Stimulated activated CD8-positive, alpha-beta memory T cell treated with anti-CD3 and anti-CD28 coated beads, Interleukin-2, amount 100 ng/mL, for 1 hour (primary cell): Measurements from ENCODE around the gene USP47.

Experiments used
- DNase-seq, 2 donors: peaks; one replicate each; pipeline ENCODE4 v3.0.0-alpha.2; 2020; ENCODE audit warnings: low read depth in 2 of 2

Gene USP47

DNA sequence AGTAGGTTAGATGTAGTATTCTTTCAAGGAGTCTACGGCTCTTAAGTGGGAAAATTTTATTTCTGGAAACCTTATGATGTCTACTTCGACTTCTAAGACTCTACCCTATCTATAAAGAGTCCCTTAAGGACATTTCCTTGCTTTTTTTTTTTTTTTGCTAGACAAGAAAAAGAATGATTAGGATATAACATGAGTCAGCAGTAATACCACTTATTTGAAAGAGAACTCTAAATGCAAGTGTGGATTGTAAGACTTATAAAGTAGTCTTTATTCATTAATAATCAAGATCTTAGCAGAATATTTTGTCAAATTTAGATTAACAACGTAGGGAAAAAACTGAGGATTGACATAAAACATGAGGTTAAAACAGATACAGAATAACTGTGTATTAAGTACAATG lies 95.7 kb downstream of the USP47 start:
- no peak for DNase-seq

DNA sequence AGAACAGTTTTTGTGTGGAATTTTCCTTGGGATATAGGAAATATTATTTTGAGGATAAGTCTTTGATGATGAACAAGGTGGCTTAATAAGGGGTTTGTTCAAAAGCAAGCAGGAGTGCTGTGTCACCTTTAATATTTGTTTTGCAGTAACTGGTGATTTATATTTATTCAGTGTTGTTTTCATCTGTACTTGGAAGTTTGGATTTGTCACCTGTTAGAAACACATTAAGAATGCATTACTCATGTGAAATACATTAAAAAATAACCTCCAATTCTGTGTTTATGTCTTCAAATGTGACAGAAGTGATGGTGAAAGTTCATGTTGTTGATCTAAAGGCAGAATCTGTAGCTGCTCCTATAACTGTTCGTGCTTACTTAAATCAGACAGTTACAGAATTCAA lies 96.2 kb downstream of the USP47 start:
- no peak for DNase-seq

DNA sequence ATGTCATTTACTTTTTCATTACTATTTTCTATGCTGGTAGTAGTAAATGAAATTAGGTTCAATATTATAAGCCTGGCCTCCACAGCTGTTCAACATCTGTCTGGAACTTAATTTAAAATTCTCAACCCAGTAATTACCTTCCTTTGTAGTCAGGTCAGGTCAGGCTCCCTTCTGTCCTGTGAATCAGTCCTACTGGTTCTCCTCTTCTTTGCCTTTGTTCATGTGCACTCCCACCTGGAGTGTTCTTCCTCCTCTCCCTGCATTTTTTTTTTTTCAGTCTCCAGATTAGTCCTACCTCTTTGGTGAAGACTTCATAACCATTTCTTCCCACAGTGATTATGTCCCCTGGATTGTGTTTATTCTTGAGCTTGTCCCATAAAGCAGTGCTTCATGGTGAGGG lies 98.8 kb downstream of the USP47 start:
- no peak for DNase-seq

DNA sequence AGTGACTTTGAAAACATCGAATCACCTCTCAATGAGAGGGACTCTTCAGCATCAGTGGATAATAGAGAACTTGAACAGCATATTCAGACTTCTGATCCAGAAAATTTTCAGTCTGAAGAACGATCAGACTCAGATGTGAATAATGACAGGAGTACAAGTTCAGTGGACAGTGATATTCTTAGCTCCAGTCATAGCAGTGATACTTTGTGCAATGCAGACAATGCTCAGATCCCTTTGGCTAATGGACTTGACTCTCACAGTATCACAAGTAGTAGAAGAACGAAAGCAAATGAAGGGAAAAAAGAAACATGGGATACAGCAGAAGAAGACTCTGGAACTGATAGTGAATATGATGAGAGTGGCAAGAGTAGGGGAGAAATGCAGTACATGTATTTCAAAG lies 100.9 kb downstream of the USP47 start:
- DNase-seq, result no peak

DNA sequence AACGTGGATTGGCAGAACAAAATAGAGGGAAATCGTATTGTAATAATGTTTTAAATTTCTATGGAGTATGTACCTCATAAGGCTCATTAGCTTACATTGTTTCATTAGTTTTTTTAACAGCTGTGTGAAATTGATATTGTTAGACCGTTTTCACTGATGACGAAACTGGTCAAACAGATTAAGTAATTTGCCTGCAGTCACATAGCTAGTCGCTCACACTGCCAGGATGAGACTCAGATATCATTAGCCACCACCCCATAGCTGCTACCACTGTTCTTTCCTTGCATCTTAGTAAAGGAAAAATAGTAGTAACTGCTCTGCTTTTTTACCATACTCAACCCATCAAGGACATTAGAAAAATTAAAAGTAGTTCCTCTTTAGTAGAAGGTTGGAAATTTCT lies 102.7 kb downstream of the USP47 start:
- no peak for DNase-seq

DNA sequence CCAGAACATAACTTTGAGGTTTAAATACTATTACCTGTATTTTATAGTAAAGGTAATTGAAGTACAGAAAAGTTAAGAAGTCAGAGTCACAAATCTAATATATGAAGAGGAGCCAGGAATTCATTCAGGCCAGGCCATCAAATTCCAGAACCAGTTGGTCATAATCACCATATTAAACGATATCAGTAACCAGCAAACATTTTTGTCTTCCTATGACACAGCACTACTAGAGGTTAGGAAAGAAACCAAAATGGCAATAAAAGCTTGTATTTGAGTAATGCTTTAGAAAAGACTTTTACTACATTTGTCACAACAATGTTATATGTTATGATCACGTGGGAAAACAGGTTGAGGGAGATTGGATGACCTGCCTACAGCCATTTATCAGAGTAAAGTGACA lies 104.4 kb downstream of the USP47 start:
- DNase-seq, result no peak

DNA sequence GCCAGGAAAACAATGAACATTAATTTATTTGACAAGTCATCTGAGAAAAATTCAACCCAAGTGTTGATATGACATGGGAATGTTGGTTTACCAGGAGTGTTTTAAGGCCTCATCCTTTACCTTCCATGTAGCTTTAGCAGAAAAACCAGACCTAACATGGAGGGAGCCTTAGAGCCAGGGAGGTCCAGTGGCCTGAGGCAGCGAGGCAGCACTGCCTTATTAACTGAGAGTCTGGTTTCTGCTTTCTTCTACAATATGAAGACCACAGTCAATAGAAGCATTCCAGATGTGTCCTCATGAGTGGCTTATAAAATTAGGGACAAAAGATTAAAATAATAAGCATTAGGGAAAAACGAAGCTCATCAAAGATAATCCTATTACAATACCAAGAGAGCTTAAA lies 105.1 kb downstream of the USP47 start:
- DNase-seq, result no peak

DNA sequence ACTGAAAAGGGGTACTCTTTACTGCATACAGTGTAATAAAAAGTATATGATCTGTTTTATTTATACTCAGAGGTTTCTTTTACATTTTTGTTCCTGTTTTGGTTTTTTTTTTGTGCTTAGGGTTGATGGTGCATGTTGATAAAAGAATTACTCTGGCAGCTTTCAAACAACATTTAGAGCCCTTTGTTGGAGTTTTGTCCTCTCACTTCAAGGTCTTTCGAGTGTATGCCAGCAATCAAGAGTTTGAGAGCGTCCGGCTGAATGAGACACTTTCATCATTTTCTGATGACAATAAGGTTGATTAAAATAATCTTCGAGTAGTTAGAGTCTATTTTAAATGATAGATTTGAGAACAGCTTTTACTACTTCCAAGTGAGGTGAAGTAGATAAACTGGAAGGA lies 106.1 kb downstream of the USP47 start:
- DNase-seq, result no peak

DNA sequence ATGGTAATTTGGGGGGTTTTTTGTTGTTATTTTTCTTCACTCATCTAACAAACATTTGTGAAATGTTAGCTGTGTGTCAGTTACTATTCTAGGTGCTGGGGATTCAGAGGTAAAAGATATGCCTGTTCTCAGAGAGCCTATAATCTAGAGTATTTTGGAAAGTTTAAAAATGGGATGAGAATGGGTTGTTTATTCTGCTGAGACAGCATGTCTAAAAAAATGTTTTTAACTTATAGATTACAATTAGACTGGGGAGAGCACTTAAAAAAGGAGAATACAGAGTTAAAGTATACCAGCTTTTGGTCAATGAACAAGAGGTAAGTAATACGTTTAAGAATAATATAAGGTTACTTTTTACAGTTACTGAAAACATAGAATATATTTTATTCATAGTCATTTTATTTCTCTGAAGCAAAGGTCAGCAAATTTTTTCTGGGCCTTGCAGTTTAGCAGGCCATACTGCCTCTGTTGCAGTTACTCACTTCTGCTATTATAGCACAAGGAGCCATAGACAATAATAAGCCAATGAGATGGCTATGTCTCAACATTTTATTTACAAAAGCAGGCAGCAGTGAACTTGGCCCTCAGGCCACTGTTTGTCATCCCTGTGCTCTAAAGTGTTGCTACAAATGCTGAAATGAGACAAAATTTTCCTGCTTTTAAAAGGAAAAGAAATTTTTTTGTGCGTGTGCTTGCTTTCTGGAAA lies 106.6 kb downstream of the USP47 start:
- no peak for DNase-seq

DNA sequence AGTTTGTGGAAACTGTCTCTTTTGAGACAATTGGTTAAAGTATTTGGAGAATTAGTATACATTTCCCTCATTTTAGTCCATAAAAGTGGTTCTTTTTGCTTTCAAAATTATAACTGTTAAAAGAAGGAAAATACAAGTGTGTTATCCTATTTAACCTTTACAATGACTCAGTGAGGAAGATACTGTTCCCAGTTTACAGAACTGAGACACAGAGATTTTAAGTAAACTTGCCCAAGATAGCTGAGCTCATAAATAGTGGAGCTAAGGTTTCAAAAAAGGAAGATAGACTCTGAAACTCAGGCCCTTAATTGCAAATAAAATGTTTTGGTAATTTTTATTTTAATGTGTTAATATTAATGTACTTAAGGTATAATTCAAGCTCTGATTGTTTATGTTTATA lies 107.7 kb downstream of the USP47 start:
- DNase-seq, result no peak

DNA sequence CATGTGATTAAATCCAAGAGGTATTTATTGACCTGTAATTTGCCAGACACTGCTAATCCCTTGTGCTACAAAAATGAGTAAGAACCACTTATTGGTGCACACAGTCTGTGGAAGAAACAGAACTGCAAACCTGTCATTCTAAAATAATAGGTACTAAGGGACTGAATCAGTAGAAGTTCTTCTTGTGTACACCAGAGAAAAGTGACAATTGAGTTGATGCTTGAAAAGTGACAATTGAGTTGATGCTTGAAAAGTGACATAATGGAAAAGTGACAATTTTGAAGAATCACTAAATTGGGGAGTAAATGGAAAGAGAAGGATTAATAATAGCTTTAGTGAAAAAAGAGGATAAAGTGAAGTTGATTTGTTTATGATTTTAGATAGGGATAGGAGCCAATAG lies 110.3 kb downstream of the USP47 start:
- no peak for DNase-seq

DNA sequence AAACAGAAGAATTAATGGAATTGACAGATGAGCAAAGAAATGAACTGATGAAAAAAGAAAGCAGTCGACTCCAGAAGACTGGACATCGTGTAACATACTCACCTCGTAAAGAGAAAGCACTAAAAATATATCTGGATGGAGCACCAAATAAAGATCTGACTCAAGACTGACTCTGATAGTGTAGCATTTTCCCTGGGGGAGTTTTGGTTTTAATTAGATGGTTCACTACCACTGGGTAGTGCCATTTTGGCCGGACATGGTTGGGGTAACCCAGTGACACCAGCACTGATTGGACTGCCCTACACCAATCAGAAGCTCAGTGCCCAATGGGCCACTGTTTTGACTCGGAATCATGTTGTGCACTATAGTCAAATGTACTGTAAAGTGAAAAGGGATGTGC lies 114.2 kb downstream of the USP47 start:
- DNase-seq, result no peak

DNA sequence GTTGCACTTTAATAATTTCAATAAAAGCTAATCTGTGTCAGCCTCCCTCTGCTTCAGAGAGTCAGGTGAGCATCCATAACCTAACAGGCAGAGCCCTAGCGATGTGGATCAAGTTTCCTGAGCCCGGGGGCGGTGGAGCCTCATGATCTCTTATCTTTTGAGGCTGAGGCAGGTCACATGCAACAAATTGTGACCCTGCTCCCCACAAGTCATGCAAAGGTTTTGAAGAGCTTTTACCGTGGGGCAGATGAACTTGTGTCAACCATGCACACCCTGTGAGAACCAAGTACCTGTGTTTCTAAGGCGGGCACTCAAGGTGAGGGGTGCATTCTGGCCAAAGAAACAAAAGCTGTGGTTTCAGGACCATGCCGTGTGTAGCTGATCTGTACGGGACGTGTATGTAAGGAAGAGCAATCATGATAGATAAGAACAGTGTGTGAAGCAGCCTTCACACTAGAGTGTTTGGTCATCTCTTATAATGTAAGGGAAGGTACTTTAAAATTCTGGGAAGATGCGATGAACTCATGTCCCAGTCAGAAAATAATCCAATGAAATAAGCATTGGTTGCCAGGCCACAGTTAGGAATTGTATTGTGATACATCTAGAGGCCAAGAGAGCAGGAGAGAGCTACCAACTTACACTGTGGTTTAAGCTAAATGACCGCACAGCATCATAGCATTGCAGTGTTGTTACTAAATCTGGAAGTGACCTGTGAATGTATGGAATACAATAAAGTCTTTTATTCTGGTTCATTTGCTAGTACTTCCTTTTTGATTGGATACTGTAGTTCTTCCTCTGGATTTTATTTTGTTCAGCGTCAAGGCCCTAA lies 116.8 kb downstream of the USP47 start:
- DNase-seq, result no peak

DNA sequence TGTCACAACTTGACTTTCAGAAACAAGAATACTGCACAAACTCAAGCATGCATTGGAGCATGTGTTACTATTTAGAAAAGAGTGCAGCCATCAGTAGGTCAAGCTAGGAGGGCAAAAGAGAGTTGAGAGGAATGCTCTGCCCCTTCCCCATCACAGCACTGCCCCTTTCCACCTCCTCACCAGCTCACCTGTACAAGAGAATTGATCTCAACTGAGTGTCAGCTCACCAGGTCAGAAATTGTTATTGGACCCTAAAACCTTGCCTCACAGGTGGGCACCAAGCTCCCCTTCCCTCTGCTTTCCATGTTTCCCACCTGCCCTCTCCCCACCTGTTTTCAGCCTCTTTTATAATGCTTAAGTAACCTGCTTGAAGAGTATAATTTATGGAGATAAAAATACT lies 117.8 kb downstream of the USP47 start:
- no peak for DNase-seq

DNA sequence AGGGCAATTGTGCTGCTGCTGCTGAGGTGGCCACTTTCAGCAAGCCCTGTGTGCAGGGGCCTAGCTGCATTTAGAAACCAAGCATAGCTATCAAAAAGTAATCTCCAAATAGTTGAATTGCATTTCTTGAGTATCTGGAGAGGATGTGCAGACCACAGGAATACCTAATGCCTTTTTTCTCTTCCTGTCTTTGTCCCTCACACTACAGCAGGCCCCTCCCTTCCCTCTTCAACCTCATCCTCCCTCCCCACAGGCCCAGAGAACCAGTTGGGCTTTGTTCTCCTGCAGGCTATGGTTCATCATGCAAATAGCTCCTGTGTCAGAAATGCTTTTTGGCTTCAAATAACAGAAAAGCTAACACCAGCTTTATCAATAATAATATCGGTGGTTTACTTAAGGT lies 118.9 kb downstream of the USP47 start:
- no peak for DNase-seq

DNA sequence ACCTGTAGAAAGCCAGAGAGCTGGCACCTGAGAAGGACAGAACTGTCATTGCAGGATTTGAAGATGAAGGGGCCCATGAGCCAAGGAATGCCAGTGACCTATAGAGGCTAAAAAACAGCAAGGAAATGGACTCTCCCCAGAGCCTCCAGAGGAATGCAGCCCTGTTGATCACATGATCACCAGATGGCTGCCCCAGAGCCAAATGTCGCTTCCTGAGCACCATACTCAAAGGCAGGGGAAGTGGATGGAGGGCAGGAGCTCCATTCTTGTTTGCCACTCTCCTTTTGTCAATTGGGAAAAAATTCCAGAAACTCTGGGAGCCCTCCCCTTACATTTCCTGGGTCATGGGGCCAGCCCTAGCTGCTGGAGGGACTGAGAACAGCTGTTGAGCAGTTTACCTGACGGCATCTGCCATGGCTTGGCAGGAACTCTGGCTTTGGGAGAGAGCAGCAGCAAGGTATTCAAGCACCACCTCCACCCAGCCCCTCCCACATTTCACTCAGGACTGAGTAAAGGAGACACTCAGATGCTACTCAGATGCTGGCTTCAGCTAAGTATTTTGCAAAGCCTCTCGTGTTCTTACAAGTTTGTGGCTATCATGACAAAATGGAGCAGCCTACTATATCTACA lies 119.7 kb downstream of the USP47 start:
- no peak for DNase-seq

DNA sequence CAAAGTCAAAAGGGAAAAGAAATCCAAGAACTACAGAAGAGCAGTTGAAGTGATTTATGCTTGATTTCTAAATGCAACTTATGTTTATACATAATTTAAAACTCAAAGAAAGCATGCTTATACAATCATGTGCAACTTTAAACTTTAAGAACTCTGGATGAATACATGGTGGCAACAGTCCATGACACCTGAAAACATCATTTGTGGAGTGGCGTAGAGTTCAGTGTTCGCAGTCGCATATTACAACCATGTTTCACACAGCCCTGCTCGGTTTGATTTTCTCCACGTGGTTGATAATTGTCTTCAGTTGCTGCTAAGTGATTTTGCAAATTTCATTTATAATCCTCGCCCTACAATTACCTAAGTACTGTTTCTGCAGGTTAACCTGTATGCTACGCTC lies 121.3 kb downstream of the USP47 start:
- no peak for DNase-seq

DNA sequence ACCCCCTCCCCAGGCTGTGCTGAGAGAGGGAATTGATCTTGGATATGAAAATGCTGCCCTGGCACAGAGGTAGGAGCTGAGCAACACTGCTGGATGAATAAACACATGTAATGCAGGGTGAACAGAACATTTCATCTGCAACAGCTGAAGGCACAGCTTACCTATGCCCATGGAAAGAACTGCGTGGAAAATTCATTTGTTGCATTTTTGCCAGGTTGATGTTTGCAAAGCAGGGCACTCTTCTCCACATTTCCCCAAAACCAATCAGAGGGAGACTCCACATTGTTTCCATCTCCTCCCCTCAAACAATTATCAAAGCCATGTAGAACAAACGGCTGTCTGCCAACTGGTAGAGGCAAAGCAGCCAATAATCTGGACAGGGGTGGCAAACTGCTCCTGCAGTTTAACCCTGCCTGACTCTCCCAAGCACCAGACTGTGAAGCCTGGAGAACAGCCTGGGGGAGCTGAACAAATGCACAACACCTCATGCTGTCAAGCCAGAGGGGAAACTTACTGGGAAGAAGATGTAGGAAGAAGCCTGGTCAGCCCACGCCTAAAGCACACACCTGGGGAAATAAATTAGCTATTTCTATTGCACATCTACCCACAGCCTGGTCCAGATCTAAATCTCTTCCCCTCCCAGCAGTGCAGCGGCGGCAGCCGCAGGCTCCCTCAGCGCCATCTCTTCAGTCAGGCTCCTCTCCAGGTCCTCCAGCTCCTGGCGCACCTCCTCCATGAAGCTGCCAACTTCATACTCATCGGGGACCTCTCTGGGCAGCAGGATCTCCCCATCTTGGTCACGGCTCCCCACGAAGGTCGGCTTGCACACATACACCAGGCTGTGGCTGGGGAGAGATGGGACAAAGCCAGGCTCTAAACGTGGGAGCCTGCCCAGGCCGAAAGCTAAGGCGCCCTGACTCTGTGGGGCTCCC lies 122.3 kb downstream of the USP47 start:
- no peak for DNase-seq

DNA sequence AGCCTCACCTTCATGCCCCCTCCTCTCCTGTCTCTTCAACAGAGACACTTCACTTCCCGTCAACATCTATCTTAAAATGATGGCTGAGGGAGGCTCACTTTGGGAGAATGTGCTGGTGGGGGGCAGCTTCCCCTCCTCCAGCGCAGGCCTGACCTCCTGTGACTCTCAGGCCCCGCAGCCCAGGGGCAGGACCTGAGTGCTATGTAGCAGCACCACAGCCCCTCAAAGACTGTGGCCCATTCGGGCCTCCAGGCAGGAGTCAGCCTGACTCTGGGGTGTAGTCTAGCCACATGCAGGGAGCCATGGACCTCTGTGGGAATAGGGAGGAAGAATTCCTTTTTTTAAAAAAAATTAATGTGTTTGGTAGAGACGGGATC lies 123.0 kb downstream of the USP47 start:
- DNase-seq, result no peak

DNA sequence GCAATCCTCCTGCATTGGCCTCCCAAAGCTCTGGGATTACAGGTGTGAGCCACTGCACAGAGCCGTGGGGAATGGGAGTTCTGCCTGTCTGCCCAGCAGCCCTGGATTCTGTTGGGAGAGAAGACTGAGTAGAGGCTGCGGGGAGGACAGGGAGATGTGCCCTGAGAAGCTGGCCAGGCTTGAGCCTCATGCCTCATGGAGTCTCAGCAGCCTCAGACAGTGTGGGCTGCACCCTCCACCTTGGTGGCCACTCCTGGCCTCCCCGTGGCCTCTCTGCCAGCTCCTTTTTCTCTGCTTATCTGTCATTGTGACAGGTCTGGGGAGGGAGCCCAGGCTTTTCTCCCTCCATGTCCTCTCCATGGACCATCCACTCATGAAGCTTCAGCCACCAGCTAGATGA lies 123.4 kb downstream of the USP47 start:
- DNase-seq, result no peak

DNA sequence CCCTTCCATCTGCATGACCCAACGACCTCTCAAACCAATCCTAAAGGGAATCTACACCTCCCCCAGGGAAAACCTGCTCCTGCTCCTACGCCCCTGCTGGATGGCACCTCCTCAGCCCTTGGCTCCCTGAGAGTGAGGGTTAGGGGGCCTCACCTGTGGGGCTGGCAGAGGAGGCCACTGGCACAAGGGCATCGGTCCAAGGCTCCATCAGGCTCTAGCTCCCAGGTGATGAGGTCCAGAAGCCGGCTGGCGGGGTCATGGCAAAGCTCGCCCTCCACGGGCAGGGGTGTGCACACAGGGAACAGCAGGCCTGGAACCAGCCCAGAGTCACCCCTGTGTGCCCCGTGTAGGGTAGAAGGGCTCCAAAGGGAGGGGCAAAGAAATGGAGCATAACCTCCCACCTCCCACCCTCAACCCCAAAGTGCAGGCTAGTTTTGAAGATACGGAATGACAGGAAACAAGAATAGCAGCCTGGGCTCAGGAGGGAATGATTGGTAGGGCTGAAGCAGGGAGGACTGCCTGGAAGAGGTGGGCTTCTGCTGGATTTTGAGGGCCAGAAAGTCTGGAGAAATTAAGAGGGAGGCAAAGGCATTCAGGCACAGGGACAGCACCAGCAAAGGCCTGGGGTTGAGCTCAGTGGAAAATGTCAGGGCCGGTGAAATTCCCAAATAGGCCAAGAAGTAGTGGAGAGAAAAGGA lies 124.0 kb downstream of the USP47 start:
- no peak for DNase-seq
